ENCODE results near the gene ZNF442. TPM values are rescaled to one million over a fixed set of nuclear protein-coding genes. Genes with fewer than 3 reads are reported as not detected.
"Not testable (repeated sequence)": the region's sequence is repeated elsewhere in the genome, so short reads cannot be mapped to it uniquely, and the experiment has no call there.

ZNF442 gene
- total RNA-seq, 3 donors from 2014 or later: 2.2 to 3.9 (median 2.5) TPM

DNA sequence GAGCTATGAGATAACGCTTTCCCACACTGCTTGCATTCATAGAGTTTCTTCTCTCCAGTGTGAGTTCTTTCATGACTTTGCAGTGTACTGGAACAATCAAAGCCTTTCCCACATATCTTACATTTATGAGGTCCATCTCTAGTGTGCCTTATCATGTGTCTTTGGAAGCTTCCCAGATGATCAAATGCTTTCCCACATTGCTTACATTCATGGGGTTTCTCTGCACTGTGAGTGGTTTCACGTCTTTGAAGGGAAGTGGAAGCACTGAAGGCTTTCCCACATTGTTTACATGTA lies 14.9 kb upstream of the ZNF442 start:
- Histone ChIP-seq H3K4me3 (no peak overlapping the region), H3K9me3 (peaks cover 58% of the 10 kb centered on the region), H3K36me3 (ENCODE audit: low read depth) (no peaks in the 10 kb centered on the region), H3K4me1 (ENCODE audit: low read depth) (no peaks in the 10 kb centered on the region)
- DNase-seq (no peak), ATAC-seq (no peak)
- intact Hi-C loops (cut with DNase I, micrococcal nuclease): no loop called here
- no peak for TF ChIP-seq CTCF (IDR thresholded peaks at IDR 0.05)

DNA sequence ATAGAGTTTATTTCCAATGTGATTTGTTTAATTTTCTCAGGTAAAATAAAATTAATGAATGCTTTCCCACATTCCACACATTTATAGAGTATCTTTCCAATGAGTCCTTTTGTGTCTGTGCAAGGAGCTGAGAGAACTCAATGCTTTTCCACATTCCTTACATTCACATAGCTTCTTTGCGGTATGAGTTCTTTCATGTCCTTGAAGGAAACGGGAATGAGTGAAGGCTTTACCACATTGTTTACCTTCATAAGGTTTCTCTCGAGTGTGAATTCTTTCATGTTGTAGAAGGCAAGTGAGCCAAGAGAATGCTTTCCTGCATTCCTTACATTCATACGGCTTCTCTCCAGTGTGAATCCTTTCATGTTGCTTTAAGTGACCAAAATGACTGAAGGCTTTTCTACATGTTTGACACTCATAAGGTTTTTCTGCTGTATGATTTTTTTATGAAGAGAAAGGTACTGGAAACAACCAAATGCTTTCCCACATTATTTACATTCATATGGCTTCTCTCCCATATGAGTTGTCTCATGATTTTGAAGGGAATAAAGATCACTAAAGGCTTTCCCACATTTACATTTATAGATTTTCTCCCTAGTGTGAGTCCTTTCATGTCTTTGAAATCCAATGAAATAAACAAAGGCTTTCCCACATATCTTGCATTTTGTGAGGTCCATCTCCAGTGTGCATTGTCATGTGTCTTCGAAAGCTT lies 14.4 kb upstream of the ZNF442 start:
- ATAC-seq (no peak), DNase-seq (no peak)
- no peak overlapping the region for H3K4me3 ChIP-seq
- no peak for TF ChIP-seq CTCF (IDR thresholded peaks at IDR 0.05)
- intact Hi-C loops (cut with DNase I, micrococcal nuclease): no loop called here
- peaks cover 58% of the 10 kb centered on the region for H3K9me3 ChIP-seq
- no peaks in the 10 kb centered on the region for H3K4me1 ChIP-seq (ENCODE audit: low read depth)
- H3K36me3 ChIP-seq (ENCODE audit: low read depth): no peaks in the 10 kb centered on the region

GRCh38 chr19:12374026-12374425 lies 8.5 kb upstream of the ZNF442 start:
- intact Hi-C loops (cut with DNase I, micrococcal nuclease): no loop called here
- H3K9me3 ChIP-seq: peaks cover 28% of the 10 kb centered on the region
- ATAC-seq (no peak), DNase-seq (no peak)
- no peak for TF ChIP-seq CTCF (IDR thresholded peaks at IDR 0.05)
- H3K4me3 ChIP-seq: no peak overlapping the region
- H3K4me1 ChIP-seq (ENCODE audit: low read depth): no peaks in the 10 kb centered on the region
- no peaks in the 10 kb centered on the region for H3K36me3 ChIP-seq (ENCODE audit: low read depth)

- no peaks in the 10 kb centered on the region for H3K36me3 ChIP-seq (ENCODE audit: low read depth)
- DNase-seq (peak in 1 of 3 donors; percentile 20), ATAC-seq (no peak)
- H3K9me3 ChIP-seq: no peaks in the 10 kb centered on the region
- intact Hi-C loops (cut with DNase I, micrococcal nuclease): no loop called here
- no peak for TF ChIP-seq CTCF (IDR thresholded peaks at IDR 0.05)
- peaks cover 7% of the 10 kb centered on the region for H3K4me1 ChIP-seq (ENCODE audit: low read depth)
- H3K4me3 ChIP-seq: peak overlapping the region; percentile 52
Observed at GRCh38 chr19:12364391-12365235, 870 bp downstream of the ZNF442 start.

DNA sequence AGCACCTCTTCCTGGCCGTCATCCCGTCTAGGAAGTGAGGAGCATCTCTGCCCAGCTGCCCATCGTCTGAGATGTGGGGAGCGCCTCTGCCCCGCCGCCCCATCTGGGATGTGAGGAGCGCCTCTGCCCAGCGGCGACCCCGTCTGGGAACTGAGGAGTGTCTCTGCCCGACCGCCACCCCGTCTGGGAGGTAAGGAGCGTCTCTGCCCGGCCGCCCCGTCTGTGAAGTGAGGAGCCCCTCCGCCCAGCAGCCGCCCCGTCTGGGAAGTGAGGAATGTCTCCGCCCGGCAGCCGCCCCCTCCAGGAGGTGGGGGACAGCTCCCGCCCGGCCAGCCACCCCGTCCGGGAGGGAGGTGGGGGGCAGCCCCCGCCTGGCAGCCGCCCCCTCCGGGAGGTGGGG lies 3.2 kb downstream of the ZNF442 start:
- intact Hi-C loops (cut with DNase I, micrococcal nuclease); ATAC-seq; H3K4me3 ChIP-seq; H3K4me1 ChIP-seq (ENCODE audit: low read depth); DNase-seq; H3K9me3 ChIP-seq; H3K36me3 ChIP-seq (ENCODE audit: low read depth): not testable (repeated sequence)

DNA sequence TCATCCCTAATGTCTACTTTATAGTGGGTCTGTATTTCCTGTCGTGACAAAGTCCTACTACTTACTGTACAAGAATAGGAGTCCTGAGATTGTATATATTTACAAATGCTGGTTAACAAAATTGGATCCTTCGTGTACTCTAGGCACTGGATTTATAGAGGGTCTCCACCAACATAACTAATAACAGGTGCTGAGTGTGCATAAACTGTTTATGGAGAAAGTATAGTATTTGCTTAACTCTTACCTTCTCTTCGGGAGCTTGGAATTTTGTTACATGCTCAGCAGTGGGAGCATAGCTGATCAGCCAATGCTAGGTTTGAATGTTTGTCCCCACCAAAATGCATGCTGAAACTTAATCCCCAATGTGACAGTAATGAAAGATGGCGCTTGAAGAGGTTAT lies 12.1 kb downstream of the ZNF442 start:
- no peak for TF ChIP-seq CTCF (IDR thresholded peaks at IDR 0.05)

More for the DNA sequence above, 12.1 kb downstream of the ZNF442 start:
- Histone ChIP-seq H3K4me1 (ENCODE audit: low read depth) (no peaks in the 10 kb centered on the region), H3K4me3 (no peak overlapping the region), H3K9me3 (peaks cover 72% of the 10 kb centered on the region), H3K36me3 (ENCODE audit: low read depth) (no peaks in the 10 kb centered on the region)
- ATAC-seq: no peak
- intact Hi-C loops (cut with DNase I, micrococcal nuclease): no loop called here
- DNase-seq: no peak

Data from mucosa of descending colon (tissue), 3 donors.